Naive thymus-derived CD8-positive, alpha-beta T cell (primary cell): ENCODE measurements around the gene RHOBTB3. TPM values are rescaled to one million over a fixed set of nuclear protein-coding genes. Genes with fewer than 3 reads are reported as not detected.
A peak's percentile ranks its signal among the peaks of the same experiment; 100 is the strongest.

ENCODE experiments used
- ATAC-seq, 2 donors: fragments of 150-1000 bp; cut with Tn5 transposase in 1 of 2; sonication (Bioruptor Pico), chemical (Tn5 transposase) in 1 of 2; 1 replicate in 1 of 2; 2 replicates in 1 of 2; pipeline ENCODE4 v1.10.0; 2021; ENCODE audit warnings: mild to moderate bottlenecking in 2 of 2, moderate library complexity in 2 of 2
- POLR2A ChIA-PET: fragments of 350-600 bp; sonication (Branson Sonifier 250); formaldehyde crosslinking; loops from one replicate; lab custom pipeline; 2021; ENCODE audit warnings: antibody characterized with exemption; lab: Charles Lee
- DNase-seq, 10 donors: peaks; one replicate each; pipeline versions ENCODE4 v3.0.0 to v3.0.0-alpha.2; 2020 to 2022
- H3K27ac Mint-ChIP-seq, 10 donors: one replicate each; pipeline ENCODE4 v1.8.0; 2020 to 2022; ENCODE audit warnings: mild to moderate bottlenecking in 10 of 10, mixed read lengths in 10 of 10, moderate library complexity in 4 of 10, inconsistent platforms in 1 of 10
- H3K27me3 Mint-ChIP-seq, 5 donors: one replicate each; pipeline ENCODE4 v1.8.0; 2021 to 2022; ENCODE audit warnings: mixed read lengths in 5 of 5
- H3K36me3 Mint-ChIP-seq, 3 donors: one replicate each; pipeline ENCODE4 v1.8.0; 2020 to 2022; ENCODE audit warnings: mixed read lengths in 3 of 3, mild to moderate bottlenecking in 2 of 3, inconsistent platforms in 1 of 3
- H3K4me1 Mint-ChIP-seq, 4 donors: one replicate each; pipeline ENCODE4 v1.8.0; 2021 to 2022; ENCODE audit warnings: mixed read lengths in 4 of 4
- H3K4me3 Mint-ChIP-seq, 10 donors: one replicate each; pipeline ENCODE4 v1.8.0; 2020 to 2022; ENCODE audit warnings: mild to moderate bottlenecking in 10 of 10, mixed read lengths in 10 of 10, moderate library complexity in 6 of 10, inconsistent platforms in 1 of 10
- H3K9me3 Mint-ChIP-seq, 9 donors: one replicate each; pipeline ENCODE4 v1.8.0; 2020 to 2022; ENCODE audit warnings: mixed read lengths in 9 of 9, mild to moderate bottlenecking in 3 of 9, inconsistent platforms in 1 of 9, moderate library complexity in 1 of 9
- polyA plus RNA-seq, 3 donors: library from polyadenylated mRNA; unstranded; fragments of 300-500 nt; fragmentation: Illumina TruSeq; gene quantifications; one replicate each; pipeline ENCODE4 v1.2.3, GENCODE V29; 2021
- total RNA-seq, 8 experiments: library from RNA in 2 of 8; stranded (reverse) in 2 of 8; gene quantifications; one replicate each; pipeline ENCODE4 v1.2.3 and lab custom pipeline; 2021 to 2026

RHOBTB3 gene
- total and polyA plus RNA-seq, 5 experiments from 2014 or later, result 0.25 to 2.9 (median 0.60) TPM

GRCh38 chr5:95783661-95784060 is 52.5 kb downstream of the RHOBTB3 start:
- POLR2A ChIA-PET, result interaction anchor here (0.6 to 1.5 kb wide), 5 partner anchors 25 to 229 kb away, joined by 3 to 5 read pairs (median 3); partner anchors contain the start of genes ARSK and GLRX
- DNase-seq (no peak), ATAC-seq (no peak)
- no peaks in the 10 kb centered on the region for H3K36me3 Mint-ChIP-seq
- peak overlapping the region in 1 of 10 donors; percentile 60 for H3K27ac Mint-ChIP-seq
- no peaks in the 10 kb centered on the region for H3K9me3 Mint-ChIP-seq
- no peaks in the 10 kb centered on the region for H3K27me3 Mint-ChIP-seq
- H3K4me3 Mint-ChIP-seq, result no peak overlapping the region
- peaks cover 7 to 28% (median 18%) of the 10 kb centered on the region in 4 donors for H3K4me1 Mint-ChIP-seq

GRCh38 chr5:95784514-95785302 is 53.6 kb downstream of the RHOBTB3 start:
- DNase-seq (no peak), ATAC-seq (no peak)
- no peaks in the 10 kb centered on the region for H3K27me3 Mint-ChIP-seq
- no peaks in the 10 kb centered on the region for H3K36me3 Mint-ChIP-seq
- peaks cover 7 to 21% (median 17%) of the 10 kb centered on the region in 4 donors for H3K4me1 Mint-ChIP-seq
- H3K4me3 Mint-ChIP-seq, result peak overlapping the region in 1 of 10 donors; percentile 44
- H3K27ac Mint-ChIP-seq, result peak overlapping the region in 4 of 10 donors; percentile 12 to 69 (median 32)
- POLR2A ChIA-PET, result interaction anchor here (0.6 to 1.5 kb wide), 7 partner anchors 9 to 230 kb away, joined by 3 to 5 read pairs (median 4); partner anchors contain the start of gene ARSK
- no peaks in the 10 kb centered on the region for H3K9me3 Mint-ChIP-seq

- no peak overlapping the region for H3K4me3 Mint-ChIP-seq
- H3K27ac Mint-ChIP-seq, result no peak overlapping the region
- no peaks in the 10 kb centered on the region for H3K36me3 Mint-ChIP-seq
- ATAC-seq (no peak), DNase-seq (no peak)
- H3K27me3 Mint-ChIP-seq, result no peaks in the 10 kb centered on the region
- peaks cover 4 to 14% (median 10%) of the 10 kb centered on the region in 4 donors for H3K4me1 Mint-ChIP-seq
- H3K9me3 Mint-ChIP-seq, result no peaks in the 10 kb centered on the region
- POLR2A ChIA-PET, result interaction anchor here (0.6 to 1.6 kb wide), 2 partner anchors 21 to 875 kb away, joined by 3 to 5 read pairs; partner anchors contain the start of gene CAST
Measured at GRCh38 chr5:95786821-95787418, 55.8 kb downstream of the RHOBTB3 start.

DNA sequence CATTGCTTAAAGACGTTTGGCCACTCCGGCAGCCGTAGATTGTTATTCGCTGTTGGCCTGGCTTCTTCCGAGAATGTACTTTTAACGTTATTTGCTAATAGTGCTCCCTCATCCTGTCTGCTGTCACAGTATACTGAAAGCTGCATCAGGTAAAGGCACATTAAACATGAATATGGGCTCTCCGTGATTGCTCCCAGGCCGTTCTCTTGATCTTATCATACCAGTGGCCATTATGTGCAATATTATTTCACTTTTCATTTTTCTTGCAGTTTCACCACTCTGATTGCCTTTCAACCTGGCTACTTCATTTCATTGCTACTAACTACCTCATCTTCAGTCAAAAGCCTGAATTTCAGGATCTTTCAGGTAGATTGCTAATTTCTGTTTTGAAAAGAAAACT is 57.4 kb downstream of the RHOBTB3 start:
- H3K27me3 Mint-ChIP-seq, result no peaks in the 10 kb centered on the region
- no peaks in the 10 kb centered on the region for H3K36me3 Mint-ChIP-seq
- no peaks in the 10 kb centered on the region for H3K9me3 Mint-ChIP-seq
- H3K27ac Mint-ChIP-seq, result no peak overlapping the region
- POLR2A ChIA-PET, result interaction anchor here (0.9 kb wide), 1 partner anchor 21 kb away, joined by 3 read pairs; no protein-coding TSS in a partner anchor
- no peak overlapping the region for H3K4me3 Mint-ChIP-seq
- no peak for ATAC-seq
- no peak for DNase-seq
- peaks cover 4 to 14% (median 10%) of the 10 kb centered on the region in 4 donors for H3K4me1 Mint-ChIP-seq

- Mint-ChIP-seq H3K36me3 (no peaks in the 10 kb centered on the region), H3K9me3 (no peaks in the 10 kb centered on the region), H3K27me3 (no peaks in the 10 kb centered on the region), H3K27ac (peak overlapping the region in 1 of 10 donors; percentile 53), H3K4me3 (no peak overlapping the region), H3K4me1 (peaks cover 0 to under 1% (median 0%) of the 10 kb centered on the region in 4 donors)
- no peak for ATAC-seq
- POLR2A ChIA-PET, result no interaction called here
- no peak for DNase-seq
Measured at GRCh38 chr5:95791751-95792150, 60.6 kb downstream of the RHOBTB3 start.

DNA sequence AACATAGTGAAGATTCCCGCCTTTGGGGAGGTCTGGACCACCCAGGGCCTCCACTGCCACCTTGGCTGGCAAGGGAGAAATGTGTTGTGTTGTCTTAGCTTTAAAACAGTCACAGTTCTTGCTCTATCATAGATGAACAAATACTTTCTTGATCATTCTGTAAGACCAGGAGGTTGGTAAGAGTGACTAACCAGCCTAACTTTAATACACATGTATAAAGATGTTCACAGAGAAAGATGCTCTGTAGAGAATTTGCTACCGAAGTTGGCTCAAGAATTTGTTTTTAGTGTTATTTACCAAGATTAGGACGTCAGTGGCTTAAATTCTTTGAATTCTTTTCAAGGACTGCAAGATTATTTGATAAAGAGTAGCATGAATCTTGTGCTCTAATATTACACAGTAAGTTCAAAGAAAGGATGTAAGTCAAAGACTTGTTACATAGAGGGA is 63.0 kb downstream of the RHOBTB3 start:
- Mint-ChIP-seq H3K9me3 (no peaks in the 10 kb centered on the region), H3K27me3 (no peaks in the 10 kb centered on the region), H3K36me3 (no peaks in the 10 kb centered on the region), H3K27ac (no peak overlapping the region), H3K4me1 (no peaks in the 10 kb centered on the region), H3K4me3 (no peak overlapping the region)
- DNase-seq (no peak), ATAC-seq (no peak)
- POLR2A ChIA-PET, result interaction anchor here (1.0 kb wide), 1 partner anchor 9 kb away, joined by 3 read pairs; no protein-coding TSS in a partner anchor

DNA sequence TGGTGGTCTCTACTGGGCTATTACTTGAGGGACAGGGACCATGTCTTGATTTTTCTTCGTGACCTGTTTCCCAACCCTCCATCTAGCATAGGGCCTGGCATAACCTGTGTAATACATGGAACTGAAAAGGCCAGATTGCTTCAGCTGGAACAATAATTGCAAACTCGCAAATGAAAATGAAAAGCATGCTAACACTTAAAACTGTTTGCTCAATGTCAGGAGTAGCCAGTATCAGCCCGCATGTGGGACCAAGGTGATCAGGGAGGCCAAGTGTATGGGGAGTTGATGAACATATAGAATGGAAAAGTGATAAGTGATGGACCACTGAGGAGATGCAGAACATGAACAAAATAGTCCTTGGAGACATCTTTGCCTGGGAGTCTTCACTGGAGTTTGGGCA is 66.2 kb downstream of the RHOBTB3 start:
- Mint-ChIP-seq H3K4me3 (no peak overlapping the region), H3K4me1 (no peaks in the 10 kb centered on the region), H3K27ac (peak overlapping the region in 1 of 10 donors; percentile 59), H3K36me3 (no peaks in the 10 kb centered on the region), H3K27me3 (no peaks in the 10 kb centered on the region), H3K9me3 (no peaks in the 10 kb centered on the region)
- DNase-seq (no peak), ATAC-seq (no peak)
- POLR2A ChIA-PET, result no interaction called here

DNA sequence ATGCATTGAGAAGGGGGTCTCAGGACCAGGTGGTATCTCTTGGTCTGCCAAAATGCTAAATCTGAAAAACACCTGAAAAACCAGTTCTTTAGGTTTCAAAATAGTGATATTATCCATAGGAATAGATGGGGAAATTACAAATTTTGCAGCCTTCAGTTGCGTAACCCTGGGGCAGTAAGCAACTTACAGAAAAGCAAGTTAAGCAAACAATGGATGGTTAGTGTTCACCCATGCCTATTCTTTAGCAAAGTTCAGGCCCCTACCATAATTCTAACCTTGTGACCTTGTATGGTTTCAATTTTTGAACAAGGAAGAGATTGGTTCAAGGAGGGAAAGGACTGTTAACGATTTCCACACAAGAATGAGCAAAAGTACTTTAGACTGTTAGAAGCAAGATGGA is 66.9 kb downstream of the RHOBTB3 start:
- H3K27me3 Mint-ChIP-seq, result no peaks in the 10 kb centered on the region
- no peak for ATAC-seq
- peaks cover 0 to 3% (median 2%) of the 10 kb centered on the region in 4 donors for H3K4me1 Mint-ChIP-seq
- H3K4me3 Mint-ChIP-seq, result no peak overlapping the region
- H3K9me3 Mint-ChIP-seq, result no peaks in the 10 kb centered on the region
- H3K27ac Mint-ChIP-seq, result no peak overlapping the region
- peaks cover 0 to 3% (median 0%) of the 10 kb centered on the region in 3 donors for H3K36me3 Mint-ChIP-seq
- no peak for DNase-seq
- POLR2A ChIA-PET, result no interaction called here

- DNase-seq, result no peak
- POLR2A ChIA-PET, result no interaction called here
- no peak overlapping the region for H3K27ac Mint-ChIP-seq
- no peaks in the 10 kb centered on the region for H3K27me3 Mint-ChIP-seq
- no peak for ATAC-seq
- H3K9me3 Mint-ChIP-seq, result no peaks in the 10 kb centered on the region
- H3K4me3 Mint-ChIP-seq, result no peak overlapping the region
- peaks cover 0 to 3% (median 0%) of the 10 kb centered on the region in 3 donors for H3K36me3 Mint-ChIP-seq
- H3K4me1 Mint-ChIP-seq, result peaks cover 0 to 3% (median 2%) of the 10 kb centered on the region in 4 donors
Measured at GRCh38 chr5:95798545-95798944, 67.4 kb downstream of the RHOBTB3 start.

DNA sequence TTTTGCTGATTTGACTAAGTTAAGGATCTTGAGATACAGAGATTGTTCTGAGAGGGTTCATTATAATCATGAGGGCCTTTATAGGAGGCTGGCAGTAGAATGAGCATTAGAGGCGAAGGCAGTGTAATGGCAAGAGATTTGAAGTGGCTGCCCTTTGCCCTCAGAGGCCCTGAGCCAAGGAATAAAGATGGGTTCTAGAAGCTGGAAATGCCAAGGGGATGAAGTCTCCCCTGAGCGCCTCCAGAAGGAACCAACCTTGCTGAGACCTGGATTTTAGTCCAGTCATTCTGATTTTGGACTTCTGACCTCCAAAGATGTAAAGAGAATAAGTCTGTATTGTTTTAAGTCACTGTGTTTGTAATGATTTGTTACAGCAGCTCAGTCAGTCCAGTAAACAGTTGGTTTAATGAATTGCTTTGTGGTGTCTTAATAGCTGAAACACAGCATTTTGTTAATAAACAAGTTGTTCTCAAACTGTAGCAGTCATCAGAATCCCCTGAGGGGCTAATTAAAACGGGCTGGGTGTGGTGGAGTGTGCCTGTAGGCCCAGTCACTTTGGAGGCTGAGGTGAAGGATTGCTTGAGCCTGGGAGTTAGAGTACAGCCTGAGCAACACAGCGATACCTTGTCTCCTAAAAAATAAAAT is 68.2 kb downstream of the RHOBTB3 start:
- no peak for DNase-seq
- no peak for ATAC-seq
- Mint-ChIP-seq H3K27me3 (no peaks in the 10 kb centered on the region), H3K9me3 (peaks cover 0 to 2% (median 0%) of the 10 kb centered on the region in 9 donors), H3K4me3 (no peak overlapping the region), H3K36me3 (peaks cover 0 to 3% (median 2%) of the 10 kb centered on the region in 3 donors), H3K4me1 (peaks cover 0 to 4% (median 2%) of the 10 kb centered on the region in 4 donors), H3K27ac (no peak overlapping the region)
- POLR2A ChIA-PET, result interaction anchor here (1.3 kb wide), 1 partner anchor 9 kb away, joined by 3 read pairs; no protein-coding TSS in a partner anchor

DNA sequence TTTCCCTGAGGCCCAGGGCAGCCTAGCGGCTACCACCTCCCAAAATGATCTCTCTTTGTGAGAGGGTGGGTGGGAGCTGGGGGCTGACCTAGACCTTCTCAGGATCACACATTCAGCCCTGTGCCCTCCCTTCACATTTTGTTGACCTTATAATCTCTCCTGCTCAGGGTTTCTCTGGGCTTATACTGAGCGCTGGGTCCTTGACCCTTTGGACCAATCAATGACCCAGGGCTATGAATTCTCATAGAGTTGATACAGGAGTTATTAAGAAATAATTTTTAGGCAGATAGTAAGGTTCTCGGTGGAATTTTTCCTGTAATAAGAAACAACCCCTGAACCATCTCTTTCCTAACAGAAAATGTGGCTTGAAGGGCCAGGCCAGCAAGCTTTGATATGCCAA is 69.4 kb downstream of the RHOBTB3 start:
- DNase-seq (no peak), ATAC-seq (no peak)
- peaks cover 0 to 5% (median 3%) of the 10 kb centered on the region in 4 donors for H3K4me1 Mint-ChIP-seq
- peaks cover 0 to 7% (median 0%) of the 10 kb centered on the region in 9 donors for H3K9me3 Mint-ChIP-seq
- H3K4me3 Mint-ChIP-seq, result no peak overlapping the region
- peak overlapping the region in 1 of 10 donors; percentile 3 for H3K27ac Mint-ChIP-seq
- no peaks in the 10 kb centered on the region for H3K27me3 Mint-ChIP-seq
- peaks cover 0 to 6% (median 2%) of the 10 kb centered on the region in 3 donors for H3K36me3 Mint-ChIP-seq
- POLR2A ChIA-PET, result interaction anchor here (1.3 kb wide), 1 partner anchor 8 kb away, joined by 3 read pairs; no protein-coding TSS in a partner anchor

DNA sequence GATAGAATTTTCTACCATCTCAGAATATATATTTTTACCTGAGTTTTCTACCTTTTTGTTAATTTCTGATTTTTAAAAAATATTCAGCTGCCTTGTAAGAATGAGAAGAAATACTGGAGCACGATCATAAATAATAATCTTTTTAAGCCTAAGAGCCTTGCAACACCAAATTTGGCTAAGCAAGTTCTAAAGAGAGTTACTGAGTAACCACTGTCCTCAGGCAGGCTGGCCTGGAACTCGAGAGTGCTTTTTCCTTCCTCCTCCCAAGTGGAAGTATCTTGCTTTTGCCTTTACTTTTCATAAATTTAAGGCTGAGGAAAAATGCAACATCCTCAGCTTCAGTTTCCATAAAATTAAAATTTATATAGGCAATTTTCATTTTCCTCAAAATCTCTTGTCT is 70.4 kb downstream of the RHOBTB3 start:
- POLR2A ChIA-PET, result interaction anchor here (0.8 to 1.1 kb wide), 2 partner anchors 16 to 21 kb away, joined by 3 read pairs; partner anchors contain the start of gene GLRX
- H3K4me3 Mint-ChIP-seq, result no peak overlapping the region
- H3K36me3 Mint-ChIP-seq, result peaks cover 0 to 6% (median 2%) of the 10 kb centered on the region in 3 donors
- no peak for DNase-seq
- peaks cover 0 to 7% (median 0%) of the 10 kb centered on the region in 9 donors for H3K9me3 Mint-ChIP-seq
- no peak overlapping the region for H3K27ac Mint-ChIP-seq
- no peaks in the 10 kb centered on the region for H3K27me3 Mint-ChIP-seq
- no peak for ATAC-seq
- H3K4me1 Mint-ChIP-seq, result peaks cover 0 to 5% (median 3%) of the 10 kb centered on the region in 4 donors
